ENCODE data around the gene FBXO44.

The FBXO44 gene

DNA sequence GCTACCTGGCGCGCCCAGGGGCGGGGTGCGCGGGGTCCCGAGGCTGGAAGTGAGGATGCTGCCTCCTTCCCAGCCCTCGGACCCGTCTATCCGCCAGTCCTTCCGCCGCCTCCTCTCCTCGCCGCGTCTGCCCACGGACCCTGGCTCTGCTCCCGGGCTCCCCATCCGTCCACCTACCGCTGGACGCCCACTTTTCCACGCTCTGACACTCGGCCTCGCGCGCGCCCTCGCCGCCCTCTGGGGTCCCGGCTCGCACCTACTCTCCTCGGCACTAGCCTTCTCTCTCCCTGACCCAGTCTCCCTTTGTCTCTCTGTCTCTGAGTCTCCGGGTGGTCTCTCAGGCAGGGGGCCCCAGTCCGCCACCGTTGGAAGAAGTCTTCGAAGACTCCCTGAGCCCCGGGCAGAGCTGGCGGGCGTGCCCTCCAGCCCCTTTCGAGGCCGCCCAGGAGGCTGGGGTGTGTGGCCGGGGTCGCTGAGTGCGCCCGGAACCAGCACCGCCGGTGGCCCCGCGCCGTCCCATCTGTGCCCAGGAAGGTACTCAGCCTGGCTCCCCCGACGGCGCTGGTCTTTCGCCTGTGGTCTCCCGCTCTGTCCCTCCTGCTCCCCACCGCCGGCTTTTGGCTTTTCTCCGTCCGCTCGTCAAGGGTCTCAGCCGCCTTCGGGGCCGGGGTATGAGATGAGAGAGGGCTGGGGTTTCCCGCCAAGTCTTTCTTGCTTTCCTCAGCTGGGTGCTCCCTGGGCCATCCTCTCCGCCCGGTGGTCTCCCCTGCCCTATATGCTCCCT, 37.4 kb downstream of the FBXO44 start:
- no peak for DNase-seq

DNA sequence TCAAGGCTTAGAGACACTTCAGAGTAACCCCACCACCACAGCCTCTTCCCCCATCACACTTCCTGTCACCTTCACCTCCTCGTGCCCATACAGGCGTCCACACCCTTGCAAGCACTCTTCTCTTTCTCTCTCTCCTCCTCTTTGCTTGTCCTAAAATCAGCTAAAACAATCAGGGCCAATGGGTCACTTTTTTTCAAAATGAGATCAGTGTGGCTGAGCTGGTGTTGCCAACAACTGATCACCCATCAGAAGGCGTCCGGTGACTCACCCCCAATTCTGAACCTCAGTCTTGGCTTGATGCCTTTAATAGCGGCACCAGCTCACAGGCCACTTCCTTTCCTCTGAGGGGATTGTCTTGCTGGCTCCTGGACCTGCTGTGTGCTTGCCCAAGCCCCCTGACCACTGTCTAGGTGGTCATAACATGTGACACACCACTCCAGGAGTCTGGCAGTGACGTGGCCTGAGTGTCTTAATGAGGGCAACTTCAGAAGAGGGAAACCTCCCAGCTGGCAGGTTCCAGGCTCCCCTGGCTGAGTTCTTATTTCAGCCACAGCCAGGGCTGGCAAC, 38.4 kb downstream of the FBXO44 start:
- DNase-seq: no peak

DNA sequence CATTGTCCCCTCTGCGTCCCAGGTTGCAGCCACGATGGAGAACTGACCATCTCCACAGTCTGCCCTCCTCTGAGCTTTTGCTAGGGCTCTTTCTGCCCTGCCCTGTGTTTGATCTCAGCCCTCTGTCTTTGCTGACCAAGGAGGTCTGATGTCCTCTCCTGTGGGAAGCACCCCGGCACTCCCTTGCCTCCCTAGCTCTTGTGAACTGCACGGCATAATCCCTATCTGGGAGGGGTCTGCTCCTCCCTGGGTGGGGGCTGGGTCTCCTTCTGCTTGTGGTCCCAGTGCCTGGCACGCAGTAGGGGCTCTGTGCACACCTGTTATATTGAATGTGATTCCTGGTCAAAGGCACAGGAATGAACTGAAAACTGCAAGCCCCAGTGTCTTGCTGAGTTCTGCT, 39.2 kb downstream of the FBXO44 start:
- no peak for DNase-seq

DNA sequence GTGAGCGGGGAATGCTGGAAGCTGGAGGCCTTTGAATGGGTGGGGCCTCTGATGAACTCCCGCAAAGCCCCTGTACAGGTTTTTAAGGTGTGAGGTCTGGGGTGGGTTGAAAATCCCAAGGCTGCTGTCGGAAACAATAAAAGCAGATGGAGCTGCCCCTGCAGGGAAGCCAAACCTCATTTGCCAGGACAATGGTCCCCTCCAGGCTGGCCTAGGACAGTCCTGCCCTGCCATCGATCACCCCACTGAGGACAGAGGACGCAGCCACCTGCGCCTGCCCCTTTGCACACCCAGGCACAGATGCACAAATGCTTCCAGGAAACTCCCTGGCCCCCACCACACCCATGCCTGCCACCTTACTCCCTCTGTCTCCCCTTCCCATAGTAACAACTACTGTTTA, 41.2 kb downstream of the FBXO44 start:
- no peak for DNase-seq

DNA sequence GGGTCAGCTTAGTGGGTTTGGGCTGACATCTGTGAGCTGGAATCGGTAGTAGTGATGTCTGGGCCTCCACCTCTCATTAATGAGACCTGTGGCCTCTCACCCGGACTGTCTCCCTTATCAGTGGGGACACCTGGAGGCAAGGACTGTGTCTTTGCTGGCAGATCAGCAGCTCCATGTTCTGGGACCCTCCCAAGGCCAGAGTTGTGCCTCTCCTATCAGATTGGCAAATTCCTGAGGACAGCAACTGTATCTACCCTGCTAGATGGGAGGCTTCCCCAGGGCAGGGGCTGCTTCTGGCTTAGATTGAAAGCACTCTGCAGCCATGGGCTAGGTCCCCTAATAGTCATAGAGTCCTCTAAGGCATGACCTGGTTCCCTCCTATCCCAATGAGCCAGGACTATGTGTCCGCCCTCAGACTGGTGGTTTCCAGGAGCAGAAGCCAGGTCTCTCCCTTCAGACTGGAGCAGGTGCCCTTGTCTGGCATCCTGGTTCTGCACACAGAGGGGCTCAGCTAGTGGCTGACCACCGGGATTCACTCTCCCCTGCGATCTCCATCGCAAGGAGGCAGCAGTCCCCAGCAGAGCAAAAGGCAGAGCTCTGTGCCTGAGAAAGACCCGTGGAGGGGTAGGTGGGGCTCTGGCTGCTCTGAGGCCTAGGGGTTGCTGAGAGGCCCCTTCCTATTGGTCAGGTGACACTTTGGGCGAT, 42.7 kb downstream of the FBXO44 start:
- DNase-seq: no peak

DNA sequence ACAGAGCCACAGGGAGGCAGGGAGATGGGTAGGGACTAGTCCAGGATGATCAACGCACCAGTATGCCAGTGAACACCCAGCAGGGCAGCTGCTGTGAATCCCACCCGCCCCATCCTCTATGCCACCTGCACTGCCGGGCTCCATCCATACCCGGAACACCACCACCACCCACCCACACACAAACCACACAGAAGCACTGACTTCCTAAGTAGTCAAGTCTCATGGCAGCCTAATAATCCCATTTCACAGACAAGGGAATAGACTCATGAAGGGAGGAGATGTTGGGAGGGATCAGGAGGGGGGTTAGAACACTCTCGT, 43.2 kb downstream of the FBXO44 start:
- no peak for DNase-seq

DNA sequence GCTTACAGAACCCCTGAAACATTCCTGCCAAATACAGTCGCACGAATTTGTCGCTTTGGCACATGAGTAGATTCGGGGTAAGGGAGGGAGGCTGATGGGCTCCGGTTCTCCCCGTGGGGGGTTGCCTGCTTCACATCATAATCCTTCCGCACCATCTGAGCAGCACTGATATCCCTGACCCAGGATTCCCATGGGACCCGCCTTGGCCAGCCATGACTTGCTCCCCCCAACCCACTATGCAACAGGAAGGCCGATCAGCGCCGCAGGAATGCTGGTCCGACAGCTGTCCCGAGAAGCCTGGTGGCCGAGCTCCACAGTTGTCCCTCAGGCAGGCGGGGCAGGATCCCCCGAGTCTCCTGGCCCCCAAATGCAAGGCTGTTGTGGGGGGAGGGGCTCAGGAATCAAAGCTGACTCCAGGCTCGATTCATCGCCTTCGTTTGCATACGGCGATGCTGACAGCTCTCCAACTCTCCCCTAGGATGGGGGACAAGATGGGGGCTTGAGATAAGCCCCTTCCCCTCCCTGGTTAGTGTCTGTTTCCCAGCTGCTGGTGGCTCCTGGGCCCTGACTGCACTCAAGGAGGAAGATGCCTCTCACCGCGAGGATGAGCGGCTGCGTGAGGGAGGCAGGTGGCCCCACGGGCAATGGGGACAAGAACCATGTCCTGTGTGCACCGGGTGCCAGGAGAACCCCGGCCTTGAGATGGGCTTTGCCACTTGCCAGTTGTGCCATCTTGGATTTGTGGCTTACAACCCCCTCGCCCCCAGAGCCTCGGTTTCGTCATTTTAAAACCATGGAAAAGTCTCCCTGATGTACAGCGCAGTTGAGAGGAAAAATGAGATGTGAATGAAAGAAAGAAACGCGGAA, 46.2 kb downstream of the FBXO44 start:
- no peak for DNase-seq

DNA sequence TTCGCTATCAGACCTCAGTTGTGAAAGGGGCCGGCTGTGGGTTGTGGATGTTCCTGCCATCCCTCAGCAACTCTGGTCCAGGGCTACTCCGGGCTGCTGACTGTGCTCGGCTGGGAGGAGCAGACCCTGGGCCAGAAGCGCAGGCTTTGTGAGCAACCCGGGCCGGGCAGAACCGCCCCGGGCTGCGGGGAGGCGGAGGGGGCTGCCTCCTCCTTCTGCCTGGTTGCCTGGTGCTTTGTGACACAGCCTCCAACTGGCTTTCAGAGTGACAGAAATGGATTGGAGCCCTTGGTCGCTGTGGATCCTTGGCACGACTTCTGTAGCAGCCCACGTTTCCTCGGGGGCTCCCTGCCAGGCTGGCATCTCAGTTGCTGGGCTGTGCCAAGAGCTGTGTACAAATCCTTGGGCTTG, 46.9 kb downstream of the FBXO44 start:
- peak; percentile 42 for DNase-seq

DNA sequence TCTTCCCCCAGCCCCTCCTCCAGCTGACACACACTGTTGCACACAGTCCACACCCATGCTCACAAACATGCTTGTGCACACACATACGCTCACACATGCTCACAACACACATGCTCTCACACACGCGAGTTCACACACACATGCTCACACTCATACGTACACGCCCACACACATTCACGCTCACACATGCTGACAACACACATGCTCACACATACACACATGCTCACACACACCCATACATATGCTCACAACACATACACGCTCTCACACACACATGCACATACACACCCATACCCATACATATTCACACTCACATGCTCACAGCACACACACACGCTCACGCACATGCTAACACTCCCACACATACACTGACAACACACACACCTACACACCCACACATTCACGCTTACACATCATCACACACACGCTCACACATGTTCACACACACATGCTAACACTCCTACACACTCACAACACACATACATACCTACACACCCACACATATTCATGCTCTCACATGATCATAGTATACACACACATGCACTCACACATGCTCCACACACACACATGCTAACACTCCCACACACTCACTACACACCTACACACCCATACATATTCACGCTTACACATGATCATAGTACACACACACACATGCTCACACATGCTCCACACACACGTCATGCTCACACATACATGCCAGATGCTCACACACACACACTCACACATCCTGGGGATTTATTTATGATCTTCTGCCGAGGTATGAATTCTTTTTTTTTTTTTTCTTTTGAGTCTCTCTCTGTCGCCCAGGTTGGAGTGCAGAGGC, 47.5 kb downstream of the FBXO44 start:
- no peak for DNase-seq

DNA sequence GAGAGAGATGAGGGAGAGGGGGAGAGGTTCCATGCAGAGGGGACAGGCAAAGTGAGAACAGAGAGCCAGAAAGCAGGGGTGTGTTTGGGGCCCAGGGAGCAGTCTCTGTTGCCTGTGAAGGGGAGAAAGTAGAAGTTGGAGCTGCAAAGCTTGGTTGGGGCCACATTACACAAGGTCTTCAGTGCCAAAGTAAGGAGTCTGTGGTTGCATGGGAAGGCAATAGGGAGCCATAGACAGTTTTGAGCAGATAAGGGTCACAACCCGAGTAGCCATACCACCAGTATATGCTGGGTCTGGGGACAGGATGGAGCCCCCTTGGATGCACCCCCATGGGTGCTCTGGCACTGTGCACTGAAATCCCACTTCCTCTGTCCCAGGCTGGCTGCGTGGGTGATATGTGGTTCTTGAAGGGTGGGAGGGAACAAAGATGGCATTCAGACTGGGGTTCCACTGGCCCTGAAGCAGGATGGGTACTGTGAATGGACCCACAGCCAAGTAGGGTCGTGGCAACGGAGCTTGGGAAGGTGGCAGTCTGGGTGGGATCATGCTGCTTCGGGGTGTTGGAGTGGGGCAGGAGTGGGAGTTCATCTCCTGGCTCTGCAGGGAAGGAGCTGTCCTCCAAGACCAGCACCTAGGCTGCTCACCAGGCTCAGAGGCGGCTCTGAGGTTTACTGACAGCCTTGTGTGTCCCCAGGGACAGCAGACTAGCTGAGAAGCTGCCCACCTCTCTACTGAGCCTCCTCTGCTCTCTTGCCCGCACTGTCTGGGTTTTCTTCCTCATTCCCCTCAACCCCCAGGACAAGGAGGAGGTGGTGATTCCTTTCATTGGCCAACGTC, 48.9 kb downstream of the FBXO44 start:
- DNase-seq: no peak

DNA sequence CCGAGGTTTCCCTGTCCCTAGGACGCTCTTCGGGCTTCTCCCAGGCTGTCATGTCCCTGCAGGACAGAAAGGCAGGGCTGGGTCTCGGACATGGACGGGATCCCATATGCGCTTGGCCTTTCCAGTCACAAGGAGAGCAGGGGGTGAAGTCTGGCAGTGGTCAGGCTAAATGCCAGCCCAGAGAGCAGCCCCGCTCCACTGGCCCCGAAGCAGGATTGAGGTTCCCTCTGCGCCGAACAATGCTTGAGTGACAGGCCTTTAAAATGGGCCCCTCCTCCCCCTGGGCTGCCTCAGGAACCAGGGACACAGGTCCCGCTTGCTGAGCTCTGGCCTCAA, 49.5 kb downstream of the FBXO44 start:
- no peak for DNase-seq

DNA sequence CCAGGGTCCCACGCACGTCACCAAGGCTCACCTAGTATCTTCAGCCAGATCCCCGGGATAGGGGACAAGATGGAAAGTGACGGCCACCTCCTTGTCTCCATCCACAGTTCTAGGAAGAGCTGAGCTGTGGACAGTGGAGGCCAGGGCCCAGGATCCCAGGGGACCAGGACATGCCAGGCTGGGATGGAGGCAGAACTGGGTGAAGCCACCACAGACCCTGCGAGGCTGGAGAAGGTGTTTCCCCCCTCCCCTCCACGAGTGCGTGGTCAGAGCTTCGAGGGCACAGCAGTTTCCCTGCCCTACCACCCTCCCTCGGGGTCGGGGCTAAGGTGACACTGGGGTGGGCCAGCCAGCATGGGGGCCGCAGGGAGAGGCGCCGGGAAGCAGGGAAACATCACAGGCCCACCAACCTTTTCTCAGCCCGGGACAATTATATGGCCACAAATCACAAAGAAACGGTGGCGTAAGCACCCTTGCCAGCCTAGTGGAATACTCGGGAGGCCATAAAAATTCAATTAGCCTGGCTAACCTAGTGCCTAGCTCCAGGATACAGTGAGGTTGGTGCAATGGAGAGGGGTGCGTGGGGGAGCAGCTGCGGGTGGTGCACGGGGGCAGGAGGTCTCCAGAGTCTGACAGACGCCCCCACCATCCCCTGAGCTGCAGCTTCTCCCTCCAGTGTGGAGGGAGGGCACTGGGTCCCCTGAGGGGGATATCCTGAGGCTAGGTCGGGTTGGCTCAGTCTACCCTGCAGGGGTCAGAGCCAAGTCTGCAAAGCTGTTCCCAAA, 50.2 kb downstream of the FBXO44 start:
- DNase-seq: no peak

DNA sequence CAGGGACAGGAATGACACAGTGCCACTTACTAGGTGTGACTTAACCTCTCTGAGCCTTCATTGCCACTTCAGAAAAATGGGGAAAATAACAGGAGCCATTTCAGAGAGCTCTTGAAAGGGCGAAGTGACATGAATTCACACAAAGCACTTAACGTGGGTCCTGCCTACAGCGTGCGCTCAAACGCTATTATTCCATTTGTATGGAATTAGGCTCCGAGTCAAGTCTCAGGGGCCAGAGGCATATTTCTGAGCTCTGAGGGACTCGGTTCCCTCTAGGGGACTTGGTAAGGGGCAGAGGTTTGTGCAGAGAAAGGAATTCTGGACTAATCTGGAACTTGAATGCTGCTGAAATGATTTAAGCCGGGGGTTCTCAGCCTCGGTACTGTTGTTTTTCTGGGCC, 50.9 kb downstream of the FBXO44 start:
- DNase-seq: no peak

DNA sequence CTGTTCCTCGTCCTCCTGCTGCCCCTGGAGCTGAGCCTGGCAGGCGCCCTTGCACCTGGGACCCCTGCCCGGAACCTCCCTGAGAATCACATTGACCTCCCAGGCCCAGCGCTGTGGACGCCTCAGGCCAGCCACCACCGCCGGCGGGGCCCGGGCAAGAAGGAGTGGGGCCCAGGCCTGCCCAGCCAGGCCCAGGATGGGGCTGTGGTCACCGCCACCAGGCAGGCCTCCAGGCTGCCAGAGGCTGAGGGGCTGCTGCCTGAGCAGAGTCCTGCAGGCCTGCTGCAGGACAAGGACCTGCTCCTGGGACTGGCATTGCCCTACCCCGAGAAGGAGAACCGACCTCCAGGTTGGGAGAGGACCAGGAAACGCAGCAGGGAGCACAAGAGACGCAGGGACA, 51.6 kb downstream of the FBXO44 start:
- no peak for DNase-seq

DNA sequence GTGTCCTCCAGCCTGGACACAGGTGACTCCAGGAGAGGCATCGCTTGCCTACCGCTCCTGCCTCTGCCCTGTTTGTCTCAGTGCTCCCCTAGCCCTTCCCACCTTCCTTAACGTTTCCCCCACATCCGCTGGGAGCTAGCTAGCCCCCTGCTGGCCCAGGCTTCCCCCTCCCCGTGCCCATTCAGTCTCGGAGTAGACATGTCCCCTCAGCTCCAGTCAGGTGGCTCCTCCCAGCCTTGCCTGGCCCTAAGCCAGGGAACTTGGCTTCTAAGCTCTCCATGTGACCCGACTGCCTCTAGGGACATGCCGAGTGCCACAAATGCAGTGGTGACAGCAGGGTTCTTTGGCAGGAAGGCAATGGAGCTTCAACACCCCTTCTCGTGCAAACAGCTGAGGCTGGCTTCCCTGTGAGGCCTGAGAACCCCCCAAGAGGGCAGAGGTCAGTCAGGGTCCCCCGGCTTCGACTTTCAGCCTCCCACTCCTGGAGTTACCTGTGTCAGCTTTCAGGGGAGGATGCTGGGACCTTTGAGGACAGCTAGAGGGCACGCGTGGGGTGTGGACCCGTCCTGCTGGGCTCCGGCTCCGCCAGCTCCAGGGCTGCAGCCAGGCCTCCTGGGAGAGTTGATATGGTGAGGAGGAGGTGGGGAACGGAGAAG, 53.1 kb downstream of the FBXO44 start:
- peak; percentile 93 for DNase-seq

DNA sequence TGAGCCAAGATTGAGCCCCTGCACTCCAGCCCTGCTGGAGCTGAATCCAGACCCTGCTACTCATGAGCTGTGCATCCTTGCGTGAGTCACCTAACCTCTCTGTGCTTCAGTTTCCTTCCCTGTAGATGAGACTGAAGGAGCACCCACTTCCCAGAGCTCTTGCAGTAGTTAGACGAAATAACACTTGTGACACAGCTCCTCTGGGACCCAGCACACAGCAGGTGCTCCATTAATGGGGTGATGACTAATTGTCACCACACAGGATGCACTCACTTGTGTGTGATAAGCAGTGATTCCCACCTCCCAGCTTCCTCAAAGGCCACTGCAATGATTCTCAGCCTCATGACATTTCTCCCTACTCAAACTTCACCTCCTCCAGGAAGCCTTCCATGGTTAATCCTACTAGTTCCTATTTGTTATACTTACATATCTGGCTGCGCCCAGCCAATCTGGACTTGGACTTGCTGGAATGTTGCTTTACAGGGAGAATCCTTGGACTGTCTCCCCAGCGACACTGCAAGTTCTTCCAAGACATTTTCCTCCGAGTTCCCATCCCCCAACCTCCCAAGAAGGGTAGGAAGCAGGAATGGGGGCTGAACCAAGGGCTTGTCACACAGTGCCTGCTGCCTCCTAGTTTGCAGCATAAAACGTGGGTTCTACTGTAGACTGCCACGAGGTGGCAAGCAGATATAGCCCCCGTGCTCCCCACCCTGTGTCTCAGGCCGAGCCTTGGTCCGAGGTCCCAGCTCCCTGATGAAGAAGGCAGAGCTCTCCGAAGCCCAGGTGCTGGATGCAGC, 54.1 kb downstream of the FBXO44 start:
- no peak for DNase-seq

DNA sequence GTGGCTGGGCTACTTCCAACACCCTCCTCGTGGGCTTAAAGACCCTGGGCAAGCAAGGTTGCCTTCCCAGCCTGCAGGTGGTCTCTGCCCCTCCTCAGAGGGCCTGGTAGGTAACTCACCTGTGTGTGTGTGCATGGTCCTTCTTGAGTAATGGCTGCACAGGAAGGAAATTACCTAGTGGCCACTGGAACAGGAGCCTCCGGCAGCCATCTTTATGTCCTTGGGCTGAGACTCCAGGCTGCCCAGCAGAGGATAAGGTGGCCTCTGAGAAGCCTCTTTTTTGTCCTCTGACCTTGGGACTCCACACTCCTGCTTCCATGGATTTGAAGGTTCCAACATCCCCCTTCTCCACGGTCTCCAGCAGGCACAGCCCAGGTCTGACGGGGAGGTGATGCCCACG, 56.8 kb downstream of the FBXO44 start:
- no peak for DNase-seq

DNA sequence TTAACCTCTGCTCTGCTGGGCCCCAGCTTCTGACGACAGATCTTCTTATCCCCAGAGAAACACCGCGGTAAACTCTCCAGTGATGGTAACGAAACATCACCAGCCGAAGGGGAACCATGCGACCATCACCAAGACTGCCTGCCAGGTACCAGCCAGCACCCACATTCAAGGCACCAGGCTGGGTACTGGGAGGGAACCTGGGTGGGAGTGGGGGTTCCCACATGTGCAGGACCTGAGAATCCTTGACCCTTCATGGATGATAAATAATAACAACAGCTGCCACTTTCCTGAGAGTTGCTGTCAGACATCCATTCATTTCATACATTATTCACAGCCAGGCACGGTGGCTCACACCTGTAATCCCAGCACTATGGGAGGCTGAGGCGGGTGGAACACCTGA, 57.6 kb downstream of the FBXO44 start:
- no peak for DNase-seq
